ENCODE results near the gene SLC38A8.

DNA sequence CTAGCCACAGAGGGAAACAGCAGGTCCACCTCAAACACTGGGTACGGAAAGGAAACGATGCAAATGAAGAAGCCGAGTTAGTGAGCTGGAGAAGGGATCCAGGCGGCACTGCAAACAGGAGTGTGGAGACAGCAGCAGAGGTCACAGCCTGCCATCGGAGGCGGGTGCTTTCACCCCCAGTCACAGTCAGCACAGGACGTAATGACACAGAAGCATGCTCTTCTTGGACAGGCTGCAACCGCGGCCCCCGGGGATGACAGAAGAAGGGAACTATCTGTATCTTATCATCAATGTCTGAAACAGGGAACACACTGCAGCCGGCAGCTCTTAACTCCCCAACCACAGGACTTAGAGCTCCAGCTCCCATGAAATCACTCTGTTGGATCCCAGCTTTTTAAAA lies 16.1 kb upstream of the SLC38A8 start:
- TF ChIP-seq, protein P1, sequence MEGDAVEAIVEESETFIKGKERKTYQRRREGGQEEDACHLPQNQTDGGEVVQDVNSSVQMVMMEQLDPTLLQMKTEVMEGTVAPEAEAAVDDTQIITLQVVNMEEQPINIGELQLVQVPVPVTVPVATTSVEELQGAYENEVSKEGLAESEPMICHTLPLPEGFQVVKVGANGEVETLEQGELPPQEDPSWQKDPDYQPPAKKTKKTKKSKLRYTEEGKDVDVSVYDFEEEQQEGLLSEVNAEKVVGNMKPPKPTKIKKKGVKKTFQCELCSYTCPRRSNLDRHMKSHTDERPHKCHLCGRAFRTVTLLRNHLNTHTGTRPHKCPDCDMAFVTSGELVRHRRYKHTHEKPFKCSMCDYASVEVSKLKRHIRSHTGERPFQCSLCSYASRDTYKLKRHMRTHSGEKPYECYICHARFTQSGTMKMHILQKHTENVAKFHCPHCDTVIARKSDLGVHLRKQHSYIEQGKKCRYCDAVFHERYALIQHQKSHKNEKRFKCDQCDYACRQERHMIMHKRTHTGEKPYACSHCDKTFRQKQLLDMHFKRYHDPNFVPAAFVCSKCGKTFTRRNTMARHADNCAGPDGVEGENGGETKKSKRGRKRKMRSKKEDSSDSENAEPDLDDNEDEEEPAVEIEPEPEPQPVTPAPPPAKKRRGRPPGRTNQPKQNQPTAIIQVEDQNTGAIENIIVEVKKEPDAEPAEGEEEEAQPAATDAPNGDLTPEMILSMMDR (IDR thresholded peaks at IDR 0.05; ENCODE audit: low read depth, low read length, poor library complexity, severe bottlenecking) = no peak
- no peak for TF ChIP-seq EZH2phosphoT487 (IDR thresholded peaks at IDR 0.05; ENCODE audit: borderline replicate concordance, low read length)

Data from DOHH2 (cell line).